Measurements from ENCODE around the gene LIX1.

Gene LIX1

GRCh38 chr5:97102010-97102470 is 40.4 kb downstream of the LIX1 start:
- Mint-ChIP-seq H3K9me3 (no peaks in the 10 kb centered on the region), H3K4me1 (ENCODE audit: low read depth) (no peaks in the 10 kb centered on the region), H3K27me3 (peaks cover 11% of the 10 kb centered on the region), H3K36me3 (ENCODE audit: low read depth) (no peaks in the 10 kb centered on the region), H3K4me3 (no peak overlapping the region), H3K27ac (no peak overlapping the region)

- no peak overlapping the region for H3K4me3 Mint-ChIP-seq
- peaks cover 12% of the 10 kb centered on the region for H3K27me3 Mint-ChIP-seq
- H3K4me1 Mint-ChIP-seq (ENCODE audit: low read depth), result no peaks in the 10 kb centered on the region
- H3K27ac Mint-ChIP-seq, result no peak overlapping the region
- no peaks in the 10 kb centered on the region for H3K36me3 Mint-ChIP-seq (ENCODE audit: low read depth)
- no peaks in the 10 kb centered on the region for H3K9me3 Mint-ChIP-seq
These were observed 41.1 kb downstream of the LIX1 start for GRCh38 chr5:97101189-97101910.

GRCh38 chr5:97100476-97100875 is 41.9 kb downstream of the LIX1 start:
- H3K27me3 Mint-ChIP-seq, result peaks cover 12% of the 10 kb centered on the region
- no peaks in the 10 kb centered on the region for H3K9me3 Mint-ChIP-seq
- no peak overlapping the region for H3K4me3 Mint-ChIP-seq
- peaks cover 8% of the 10 kb centered on the region for H3K4me1 Mint-ChIP-seq (ENCODE audit: low read depth)
- H3K36me3 Mint-ChIP-seq (ENCODE audit: low read depth), result no peaks in the 10 kb centered on the region
- no peak overlapping the region for H3K27ac Mint-ChIP-seq

- no peaks in the 10 kb centered on the region for H3K9me3 Mint-ChIP-seq
- H3K4me3 Mint-ChIP-seq, result no peak overlapping the region
- peaks cover 19% of the 10 kb centered on the region for H3K4me1 Mint-ChIP-seq (ENCODE audit: low read depth)
- H3K27ac Mint-ChIP-seq, result no peak overlapping the region
- H3K36me3 Mint-ChIP-seq (ENCODE audit: low read depth), result no peaks in the 10 kb centered on the region
- peaks cover 12% of the 10 kb centered on the region for H3K27me3 Mint-ChIP-seq
These were observed 43.5 kb downstream of the LIX1 start for GRCh38 chr5:97098922-97099321.

- Mint-ChIP-seq H3K36me3 (ENCODE audit: low read depth) (no peaks in the 10 kb centered on the region), H3K4me3 (no peak overlapping the region), H3K27me3 (peaks cover 12% of the 10 kb centered on the region), H3K27ac (no peak overlapping the region), H3K4me1 (ENCODE audit: low read depth) (peaks cover 19% of the 10 kb centered on the region), H3K9me3 (no peaks in the 10 kb centered on the region)
These were observed 44.8 kb downstream of the LIX1 start for GRCh38 chr5:97097326-97098230.

- Mint-ChIP-seq H3K4me1 (ENCODE audit: low read depth) (peaks cover 19% of the 10 kb centered on the region), H3K4me3 (no peak overlapping the region), H3K36me3 (ENCODE audit: low read depth) (no peaks in the 10 kb centered on the region), H3K27me3 (peaks cover 15% of the 10 kb centered on the region), H3K9me3 (no peaks in the 10 kb centered on the region), H3K27ac (no peak overlapping the region)
These were observed 45.6 kb downstream of the LIX1 start for GRCh38 chr5:97096846-97097245.

GRCh38 chr5:97096191-97096590 is 46.2 kb downstream of the LIX1 start:
- Mint-ChIP-seq H3K27ac (no peak overlapping the region), H3K27me3 (peaks cover 15% of the 10 kb centered on the region), H3K4me3 (no peak overlapping the region), H3K4me1 (ENCODE audit: low read depth) (peaks cover 19% of the 10 kb centered on the region), H3K36me3 (ENCODE audit: low read depth) (no peaks in the 10 kb centered on the region), H3K9me3 (no peaks in the 10 kb centered on the region)

- H3K27ac Mint-ChIP-seq, result peak overlapping the region; percentile 75
- H3K36me3 Mint-ChIP-seq (ENCODE audit: low read depth), result no peaks in the 10 kb centered on the region
- peaks cover 15% of the 10 kb centered on the region for H3K27me3 Mint-ChIP-seq
- peaks cover 19% of the 10 kb centered on the region for H3K4me1 Mint-ChIP-seq (ENCODE audit: low read depth)
- no peak overlapping the region for H3K4me3 Mint-ChIP-seq
- H3K9me3 Mint-ChIP-seq, result no peaks in the 10 kb centered on the region
These were observed 47.1 kb downstream of the LIX1 start for GRCh38 chr5:97095318-97095732.

- Mint-ChIP-seq H3K27me3 (peaks cover 15% of the 10 kb centered on the region), H3K27ac (peak overlapping the region; percentile 75), H3K9me3 (no peaks in the 10 kb centered on the region), H3K36me3 (ENCODE audit: low read depth) (no peaks in the 10 kb centered on the region), H3K4me3 (no peak overlapping the region), H3K4me1 (ENCODE audit: low read depth) (peaks cover 19% of the 10 kb centered on the region)
These were observed 47.7 kb downstream of the LIX1 start for GRCh38 chr5:97094579-97095317.

- H3K36me3 Mint-ChIP-seq (ENCODE audit: low read depth), result no peaks in the 10 kb centered on the region
- peaks cover 19% of the 10 kb centered on the region for H3K4me1 Mint-ChIP-seq (ENCODE audit: low read depth)
- H3K9me3 Mint-ChIP-seq, result no peaks in the 10 kb centered on the region
- H3K4me3 Mint-ChIP-seq, result no peak overlapping the region
- H3K27ac Mint-ChIP-seq, result no peak overlapping the region
- H3K27me3 Mint-ChIP-seq, result peaks cover 11% of the 10 kb centered on the region
These were observed 49.2 kb downstream of the LIX1 start for GRCh38 chr5:97093193-97093592.

GRCh38 chr5:97090944-97091343 is 51.5 kb downstream of the LIX1 start:
- H3K36me3 Mint-ChIP-seq (ENCODE audit: low read depth), result no peaks in the 10 kb centered on the region
- peaks cover 3% of the 10 kb centered on the region for H3K27me3 Mint-ChIP-seq
- H3K4me1 Mint-ChIP-seq (ENCODE audit: low read depth), result peaks cover 16% of the 10 kb centered on the region
- H3K9me3 Mint-ChIP-seq, result no peaks in the 10 kb centered on the region
- H3K27ac Mint-ChIP-seq, result no peak overlapping the region
- no peak overlapping the region for H3K4me3 Mint-ChIP-seq

GRCh38 chr5:97089149-97089801 is 53.1 kb downstream of the LIX1 start:
- Mint-ChIP-seq H3K9me3 (no peaks in the 10 kb centered on the region), H3K36me3 (ENCODE audit: low read depth) (no peaks in the 10 kb centered on the region), H3K27me3 (peaks cover 3% of the 10 kb centered on the region), H3K4me3 (no peak overlapping the region), H3K27ac (no peak overlapping the region), H3K4me1 (ENCODE audit: low read depth) (no peaks in the 10 kb centered on the region)

GRCh38 chr5:97088774-97089148 is 53.6 kb downstream of the LIX1 start:
- H3K27me3 Mint-ChIP-seq, result peaks cover 3% of the 10 kb centered on the region
- no peaks in the 10 kb centered on the region for H3K4me1 Mint-ChIP-seq (ENCODE audit: low read depth)
- no peak overlapping the region for H3K4me3 Mint-ChIP-seq
- H3K9me3 Mint-ChIP-seq, result no peaks in the 10 kb centered on the region
- H3K36me3 Mint-ChIP-seq (ENCODE audit: low read depth), result no peaks in the 10 kb centered on the region
- no peak overlapping the region for H3K27ac Mint-ChIP-seq

GRCh38 chr5:97087138-97087537 is 55.3 kb downstream of the LIX1 start:
- no peak overlapping the region for H3K4me3 Mint-ChIP-seq
- H3K9me3 Mint-ChIP-seq, result no peaks in the 10 kb centered on the region
- H3K27ac Mint-ChIP-seq, result no peak overlapping the region
- H3K27me3 Mint-ChIP-seq, result no peaks in the 10 kb centered on the region
- peaks cover 2% of the 10 kb centered on the region for H3K4me1 Mint-ChIP-seq (ENCODE audit: low read depth)
- no peaks in the 10 kb centered on the region for H3K36me3 Mint-ChIP-seq (ENCODE audit: low read depth)

Data from stimulated activated naive CD8-positive, alpha-beta T cell treated with anti-CD3 and anti-CD28 coated beads, Interleukin-15, Interleukin-2, amounts not matched to agents 100 ng/mL and 50 ng/mL, for 24 hours (primary cell).